Astrocyte of the spinal cord (primary cell): ENCODE measurements around the gene GLYAT.
A peak's percentile ranks its signal among the peaks of the same experiment; 100 is the strongest.

Experiments
- DNase-seq: peaks from one replicate; pipeline ENCODE4 v3.0.0; 2011; ENCODE audit warnings: low read depth, low spot score
- H3K4me3 ChIP-seq: 2 replicates; pipeline ENCODE4 v1.5.1; 2011; ENCODE audit warnings: low read depth, mild to moderate bottlenecking, low read length, moderate library complexity
- CTCF ChIP-seq: IDR thresholded peaks from 2 replicates; pipeline ENCODE4 v1.5.1; 2012; ENCODE audit warnings: low read depth, mild to moderate bottlenecking, low read length, inconsistent platforms
- in situ Hi-C: cut with HindIII; loops from 2 replicates; pipeline ENCODE4 v1.10.0; 2017; ENCODE audit warnings: low sequenced_read_pairs

Gene GLYAT

GRCh38 chr11:58744988-58745704 is 13.4 kb upstream of the GLYAT start:
- in situ Hi-C loops = no loop called here
- no peak for DNase-seq
- H3K4me3 ChIP-seq = no peak overlapping the region
- no peak for TF ChIP-seq CTCF

DNA sequence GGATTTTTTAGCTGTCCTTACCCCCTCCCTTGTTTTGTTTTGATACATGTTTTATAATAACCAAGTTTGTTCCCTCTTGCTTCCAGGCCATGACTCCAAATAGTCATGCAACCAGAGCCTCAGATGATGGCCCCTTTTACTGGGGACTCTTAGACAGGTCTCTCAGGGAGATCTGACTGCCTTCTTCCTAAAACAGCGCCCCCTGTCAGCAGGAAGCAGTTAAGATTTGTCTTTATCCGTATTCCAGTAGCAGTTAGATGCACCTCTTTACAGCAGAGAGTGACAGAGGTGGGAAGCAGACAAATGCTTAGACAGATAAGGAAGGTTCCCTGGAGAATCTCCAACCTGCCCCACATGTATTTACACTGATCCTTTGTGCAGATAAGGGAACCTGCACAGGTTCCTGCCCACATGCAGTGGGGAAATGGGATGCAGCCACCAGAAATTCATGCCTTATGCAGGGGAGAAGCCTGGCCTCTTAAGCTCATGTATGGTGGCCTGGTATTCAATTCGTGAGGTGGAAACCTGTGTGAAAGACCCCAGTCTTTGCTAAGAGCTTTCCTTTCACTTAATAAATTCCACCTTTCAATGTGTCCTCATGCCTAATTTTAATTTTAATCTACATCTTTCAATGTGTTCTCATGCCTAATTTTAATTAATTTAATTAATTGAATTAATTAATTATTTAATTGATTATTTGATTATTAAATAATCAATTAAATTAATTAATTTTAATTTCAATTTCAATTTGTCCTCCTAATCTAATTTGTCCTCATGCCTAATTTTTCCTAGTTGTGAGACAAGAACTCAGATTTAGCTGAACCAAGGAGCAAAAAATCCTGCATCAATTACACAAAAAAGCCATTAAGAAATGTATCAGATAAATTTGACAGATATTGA is 11.5 kb upstream of the GLYAT start:
- H3K4me3 ChIP-seq = no peak overlapping the region
- TF ChIP-seq CTCF = no peak
- in situ Hi-C loops = no loop called here
- no peak for DNase-seq

GRCh38 chr11:58742140-58742539 is 10.4 kb upstream of the GLYAT start:
- no peak for TF ChIP-seq CTCF
- no peak for DNase-seq
- in situ Hi-C loops = no loop called here
- H3K4me3 ChIP-seq = no peak overlapping the region

DNA sequence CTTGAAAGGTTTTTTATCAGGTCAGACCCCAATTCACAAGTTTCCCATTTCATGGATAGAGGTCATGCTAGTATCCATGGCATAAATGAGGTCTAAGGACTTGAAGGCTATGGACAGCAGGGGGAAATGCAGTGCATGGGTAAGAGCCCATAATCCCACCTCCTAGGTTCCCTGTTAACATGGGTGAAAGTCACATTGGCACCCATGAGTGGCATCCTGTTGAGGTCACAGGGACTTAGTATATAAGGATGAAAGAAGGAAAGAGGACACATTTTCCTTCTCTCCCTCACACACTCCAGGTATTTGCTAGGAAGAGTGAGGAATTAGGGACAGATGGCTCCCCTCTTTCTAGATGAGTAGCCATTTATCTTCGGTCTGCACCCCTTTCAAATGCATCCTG is 9.4 kb upstream of the GLYAT start:
- DNase-seq = no peak
- TF ChIP-seq CTCF = no peak
- no peak overlapping the region for H3K4me3 ChIP-seq
- in situ Hi-C loops = no loop called here

GRCh38 chr11:58740447-58740846 is 8.7 kb upstream of the GLYAT start:
- TF ChIP-seq CTCF = no peak
- in situ Hi-C loops = no loop called here
- H3K4me3 ChIP-seq = no peak overlapping the region
- no peak for DNase-seq

DNA sequence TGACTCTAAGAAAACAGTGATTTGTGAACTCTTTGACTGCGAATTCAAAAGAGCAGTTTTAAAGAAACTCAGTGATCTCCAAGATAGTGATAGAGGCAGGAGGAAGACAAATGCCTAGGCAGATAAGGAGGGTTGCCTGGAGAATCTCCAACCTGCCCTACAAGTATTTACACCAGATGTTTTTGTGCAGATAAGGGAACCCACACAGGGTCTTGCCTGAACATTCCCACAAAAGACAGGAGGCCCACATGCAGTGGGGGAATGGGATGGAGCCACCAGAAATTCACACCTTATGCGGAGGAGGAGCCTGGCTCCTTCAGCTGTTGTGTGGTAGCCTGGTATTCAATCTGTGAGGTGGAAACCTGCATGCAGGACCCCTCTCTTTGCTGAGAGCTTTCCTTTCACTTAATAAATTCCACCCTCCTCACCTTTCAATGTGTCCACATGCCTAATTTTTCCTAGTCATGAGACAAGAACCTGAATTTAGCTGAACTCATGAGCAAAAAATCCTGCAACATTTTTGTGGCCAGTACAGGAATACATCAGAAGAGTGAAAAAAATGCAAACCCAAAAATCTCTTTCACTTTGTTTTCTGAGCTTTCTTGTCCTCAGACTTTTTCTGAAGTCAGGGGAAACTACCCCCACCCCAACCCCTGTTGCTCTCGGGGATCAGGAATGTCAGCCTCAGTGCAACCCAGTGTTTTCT is 8.1 kb upstream of the GLYAT start:
- in situ Hi-C loops = no loop called here
- H3K4me3 ChIP-seq = no peak overlapping the region
- TF ChIP-seq CTCF = no peak
- peak; percentile 3 for DNase-seq
